ENCODE measurements around the gene HDDC3.

- TF ChIP-seq EP300 (IDR thresholded peaks at IDR 0.05) (no peak), CTCF (IDR thresholded peaks at IDR 0.05) (no peak), POLR2A (IDR thresholded peaks at IDR 0.05) (no peak), POLR2AphosphoS5 (IDR thresholded peaks at IDR 0.05) (peak in 1 of 3 donors; percentile 55)
Measured at GRCh38 chr15:90959894-90960293, 27.5 kb upstream of the HDDC3 start.

Measured in stomach (tissue), 4 donors.